ENCODE results near the gene FAM53B. TPM values are rescaled to one million over a fixed set of nuclear protein-coding genes. Genes with fewer than 3 reads are reported as not detected.

The FAM53B gene
- total RNA-seq, 2 experiments from 2014 or later, result 30.1 to 30.9 TPM

DNA sequence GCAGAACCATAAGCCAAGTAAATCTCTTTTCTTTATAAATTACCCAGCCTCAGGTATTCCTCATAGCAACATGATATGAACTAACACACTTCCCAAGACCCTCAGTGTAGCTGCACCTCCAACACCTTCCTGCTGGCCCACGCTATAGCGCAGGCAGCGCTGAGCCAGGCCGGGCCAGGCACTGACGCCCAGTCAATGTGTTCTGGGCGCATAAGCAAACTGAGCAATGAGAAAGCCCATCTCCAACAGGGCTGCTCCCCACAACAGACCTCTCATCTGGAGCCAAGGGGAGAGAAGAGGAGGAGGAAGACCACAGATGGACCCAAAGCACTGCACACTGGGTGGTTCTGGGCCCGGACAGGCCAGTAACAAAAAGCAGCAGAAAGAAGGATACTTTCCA lies 40.8 kb downstream of the FAM53B start:
- Mint-ChIP-seq H3K4me3 (no peak overlapping the region), H3K4me1 (peaks cover 95% of the 10 kb centered on the region), H3K27ac (peak overlapping the region; percentile 92), H3K36me3 (ENCODE audit: low read depth) (peaks cover 60% of the 10 kb centered on the region), H3K27me3 (no peaks in the 10 kb centered on the region), H3K9me3 (no peaks in the 10 kb centered on the region)
- POLR2A ChIA-PET, result no interaction called here
- CTCF ChIA-PET, result interaction anchor here (1.4 to 15.0 kb wide), 4 partner anchors 13 to 38 kb away, joined by 4 to 209 read pairs (median 6); no protein-coding TSS in a partner anchor
- DNase-seq, result no peak

DNA sequence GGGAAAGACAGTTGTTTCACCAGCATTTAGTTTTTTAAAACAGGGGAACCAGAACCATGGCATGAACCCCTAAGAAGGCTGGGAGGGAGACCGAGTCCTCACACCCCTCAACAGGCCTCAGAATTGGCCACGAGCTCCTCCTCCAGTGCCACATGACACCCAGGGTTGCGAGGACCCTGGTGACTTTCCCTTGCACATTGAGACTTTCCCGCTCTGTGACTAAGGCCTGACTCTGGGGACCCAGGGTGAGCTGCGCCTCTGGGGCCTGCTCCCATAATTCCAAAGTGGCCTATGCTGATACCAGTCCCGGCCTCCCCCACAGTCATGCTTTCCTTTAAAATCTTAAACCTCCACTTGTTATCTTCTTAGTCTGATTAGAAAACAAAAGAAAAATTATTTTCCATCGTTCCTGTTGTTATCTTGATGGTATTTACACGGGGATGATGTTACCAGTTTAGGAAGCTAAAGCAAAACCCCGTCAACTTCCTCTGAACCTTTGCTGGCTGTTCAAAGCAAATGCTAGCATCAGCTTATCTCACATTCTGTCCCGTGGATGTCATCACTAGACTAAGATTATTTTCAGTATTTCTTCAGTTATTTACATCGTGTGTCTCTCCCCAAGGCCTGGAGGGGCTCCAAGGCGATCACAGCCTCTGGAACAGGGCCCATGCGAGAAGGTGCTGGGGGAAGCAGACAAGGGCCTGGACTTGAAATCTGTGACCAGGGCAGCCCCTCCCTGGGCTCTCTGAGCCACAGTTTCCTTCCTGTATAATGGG lies 42.1 kb downstream of the FAM53B start:
- peaks cover 98% of the 10 kb centered on the region for H3K4me1 Mint-ChIP-seq
- POLR2A ChIA-PET, result interaction anchor here (0.6 to 0.7 kb wide), 2 partner anchors 28 to 51 kb away, joined by 3 to 10 read pairs; no protein-coding TSS in a partner anchor
- H3K27ac Mint-ChIP-seq, result peak overlapping the region; percentile 92
- CTCF ChIA-PET, result interaction anchor here (1.1 to 15.0 kb wide), 6 partner anchors 9 to 39 kb away, joined by 3 to 209 read pairs (median 5); no protein-coding TSS in a partner anchor
- no peaks in the 10 kb centered on the region for H3K9me3 Mint-ChIP-seq
- H3K36me3 Mint-ChIP-seq (ENCODE audit: low read depth), result peaks cover 65% of the 10 kb centered on the region
- H3K4me3 Mint-ChIP-seq, result peak overlapping the region; percentile 40
- no peaks in the 10 kb centered on the region for H3K27me3 Mint-ChIP-seq
- peak; percentile 33 for DNase-seq

DNA sequence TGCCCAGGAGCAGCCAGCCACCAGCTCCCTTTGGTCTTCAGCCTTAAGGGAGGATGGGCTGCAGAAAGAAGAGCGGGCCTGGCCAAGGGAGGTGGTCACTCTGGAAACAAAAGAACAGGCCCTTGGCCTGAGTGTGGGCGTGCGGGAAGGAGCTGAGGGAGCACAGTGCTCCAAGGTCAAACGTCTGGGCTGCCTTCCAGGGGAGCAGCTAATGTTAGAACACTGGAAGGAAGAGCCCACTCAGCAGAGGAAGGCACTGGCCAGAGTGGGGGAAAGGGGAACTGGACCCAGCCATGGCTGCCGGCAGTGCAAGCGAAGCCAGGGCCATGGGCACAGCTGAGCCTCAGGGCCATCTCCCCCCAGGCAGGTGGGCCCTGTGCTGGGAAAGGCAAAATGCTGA lies 42.7 kb downstream of the FAM53B start:
- Mint-ChIP-seq H3K27me3 (no peaks in the 10 kb centered on the region), H3K27ac (peak overlapping the region; percentile 92), H3K36me3 (ENCODE audit: low read depth) (peaks cover 67% of the 10 kb centered on the region), H3K9me3 (no peaks in the 10 kb centered on the region), H3K4me3 (no peak overlapping the region), H3K4me1 (peaks cover 98% of the 10 kb centered on the region)
- ChIA-PET POLR2A (interaction anchor here (0.7 kb wide), 1 partner anchor 28 kb away, joined by 3 read pairs; no protein-coding TSS in a partner anchor), CTCF (interaction anchor here (1.1 to 15.0 kb wide), 5 partner anchors 8 to 39 kb away, joined by 3 to 209 read pairs (median 4); no protein-coding TSS in a partner anchor)
- no peak for DNase-seq

DNA sequence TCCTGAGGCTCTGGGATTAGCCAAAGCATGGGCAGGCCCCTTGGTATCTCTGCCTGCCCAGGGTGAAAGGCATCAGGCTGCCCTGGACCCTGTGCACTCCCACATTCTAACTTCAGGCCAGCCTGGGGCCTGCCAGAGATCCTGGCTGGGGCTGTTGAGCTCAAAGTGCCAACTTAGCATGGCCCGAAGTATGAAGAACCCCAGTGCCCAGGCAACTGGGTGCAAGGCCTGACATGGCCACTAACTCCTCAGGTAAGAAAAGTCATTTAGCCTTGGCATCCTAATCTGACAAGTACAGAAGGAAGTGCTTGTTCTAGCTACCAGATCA lies 43.2 kb downstream of the FAM53B start:
- Mint-ChIP-seq H3K27me3 (no peaks in the 10 kb centered on the region), H3K27ac (peak overlapping the region; percentile 89), H3K4me1 (peaks cover 99% of the 10 kb centered on the region), H3K36me3 (ENCODE audit: low read depth) (peaks cover 65% of the 10 kb centered on the region), H3K4me3 (no peak overlapping the region), H3K9me3 (no peaks in the 10 kb centered on the region)
- DNase-seq, result no peak
- CTCF ChIA-PET, result interaction anchor here (1.1 to 15.0 kb wide), 4 partner anchors 12 to 39 kb away, joined by 3 to 209 read pairs (median 10); no protein-coding TSS in a partner anchor
- POLR2A ChIA-PET, result no interaction called here

DNA sequence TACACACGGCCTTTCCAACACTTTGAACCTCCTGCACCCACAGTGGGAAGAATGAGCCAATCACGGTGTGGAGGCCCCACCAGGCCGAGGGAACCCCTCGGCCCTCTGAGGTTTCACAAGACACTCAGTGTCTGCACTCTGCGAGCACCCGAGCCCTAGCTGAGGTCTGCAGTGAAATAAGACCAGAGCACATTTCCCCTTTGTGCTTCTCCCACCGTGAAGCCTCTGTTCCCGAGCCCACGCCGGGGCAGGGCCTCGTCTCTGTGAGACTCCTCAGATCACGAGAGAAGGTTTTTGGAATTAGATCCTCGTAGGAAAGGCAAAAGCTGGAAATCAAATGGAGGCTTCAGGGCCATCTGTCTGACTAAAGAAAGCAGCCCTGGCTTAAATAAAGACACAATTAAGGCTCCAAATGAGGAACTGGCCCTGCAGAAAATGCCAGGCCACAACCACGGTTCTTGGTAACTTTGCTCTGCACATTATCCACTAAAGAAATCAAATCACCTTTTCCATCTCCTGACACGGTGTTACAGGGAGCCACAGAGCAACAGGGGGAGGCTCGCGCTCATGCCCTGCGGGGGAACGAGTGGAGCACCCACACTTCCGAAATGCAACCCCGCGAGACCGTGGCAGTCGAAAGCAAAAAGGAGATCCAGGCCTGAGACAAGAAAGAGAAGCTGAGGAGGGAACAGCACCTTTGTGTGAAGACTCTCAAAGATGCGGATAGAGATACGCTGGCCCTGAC lies 43.7 kb downstream of the FAM53B start:
- CTCF ChIA-PET, result interaction anchor here (1.2 to 15.0 kb wide), 4 partner anchors 11 to 28 kb away, joined by 3 to 209 read pairs (median 10); no protein-coding TSS in a partner anchor
- peaks cover 65% of the 10 kb centered on the region for H3K36me3 Mint-ChIP-seq (ENCODE audit: low read depth)
- H3K4me1 Mint-ChIP-seq, result peaks cover 99% of the 10 kb centered on the region
- no peak overlapping the region for H3K4me3 Mint-ChIP-seq
- no peaks in the 10 kb centered on the region for H3K27me3 Mint-ChIP-seq
- no peaks in the 10 kb centered on the region for H3K9me3 Mint-ChIP-seq
- peak overlapping the region; percentile 77 for H3K27ac Mint-ChIP-seq
- no peak for DNase-seq
- POLR2A ChIA-PET, result no interaction called here

DNA sequence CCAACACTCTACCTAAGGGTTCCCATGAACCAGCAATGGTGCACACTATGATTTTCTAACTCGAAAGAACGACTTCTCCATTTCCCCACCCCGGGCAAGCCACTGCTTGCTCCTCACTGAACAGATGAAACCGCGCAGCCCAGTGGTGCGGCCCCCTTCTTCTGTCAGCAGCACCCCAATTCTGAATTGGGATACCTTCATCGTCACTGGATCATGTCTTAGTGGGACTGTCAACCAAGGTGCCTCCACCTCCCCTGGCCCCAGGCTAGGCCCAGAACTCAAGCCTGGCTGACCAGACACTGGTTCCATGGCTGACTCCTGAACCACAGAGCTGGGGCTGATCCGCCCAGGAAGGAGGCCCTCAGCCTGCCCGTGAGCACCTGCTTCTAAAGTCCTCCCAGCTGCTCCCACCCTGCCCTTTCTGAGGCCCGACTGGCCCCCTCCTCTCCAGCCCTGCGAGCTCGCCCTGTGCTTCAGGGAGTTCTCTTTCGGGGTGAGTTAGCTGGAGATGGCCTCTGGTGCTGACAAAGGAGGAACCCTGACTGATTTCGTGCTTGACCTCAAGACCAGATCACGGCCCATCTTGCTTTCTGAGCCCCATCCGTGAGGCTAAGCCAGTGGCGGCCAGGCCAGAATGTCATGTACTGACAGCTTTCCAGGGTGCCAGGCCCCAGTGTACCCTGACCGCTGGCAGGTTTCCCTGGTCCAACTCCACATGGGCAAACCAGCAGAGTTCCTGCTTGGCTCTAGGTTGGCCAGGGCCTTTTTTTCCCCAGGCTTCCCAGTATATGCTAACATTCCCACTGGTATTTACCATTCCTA lies 44.5 kb downstream of the FAM53B start:
- ChIA-PET POLR2A (no interaction called here), CTCF (interaction anchor here (1.4 to 15.0 kb wide), 2 partner anchors 11 to 20 kb away, joined by 6 to 209 read pairs; no protein-coding TSS in a partner anchor)
- H3K4me3 Mint-ChIP-seq, result no peak overlapping the region
- peaks cover 99% of the 10 kb centered on the region for H3K4me1 Mint-ChIP-seq
- H3K36me3 Mint-ChIP-seq (ENCODE audit: low read depth), result peaks cover 67% of the 10 kb centered on the region
- peak overlapping the region; percentile 95 for H3K27ac Mint-ChIP-seq
- DNase-seq, result no peak
- no peaks in the 10 kb centered on the region for H3K9me3 Mint-ChIP-seq
- H3K27me3 Mint-ChIP-seq, result no peaks in the 10 kb centered on the region

GRCh38 chr10:124698545-124699469 lies 45.4 kb downstream of the FAM53B start:
- no peak for DNase-seq
- H3K4me3 Mint-ChIP-seq, result no peak overlapping the region
- CTCF ChIA-PET, result interaction anchor here (1.4 to 15.0 kb wide), 5 partner anchors 10 to 47 kb away, joined by 3 to 209 read pairs (median 8); no protein-coding TSS in a partner anchor
- H3K27ac Mint-ChIP-seq, result peak overlapping the region; percentile 95
- H3K27me3 Mint-ChIP-seq, result no peaks in the 10 kb centered on the region
- H3K36me3 Mint-ChIP-seq (ENCODE audit: low read depth), result peaks cover 67% of the 10 kb centered on the region
- H3K4me1 Mint-ChIP-seq, result peaks cover 98% of the 10 kb centered on the region
- no peaks in the 10 kb centered on the region for H3K9me3 Mint-ChIP-seq
- POLR2A ChIA-PET, result interaction anchor here (2.2 kb wide), 1 partner anchor 10 kb away, joined by 7 read pairs; no protein-coding TSS in a partner anchor

DNA sequence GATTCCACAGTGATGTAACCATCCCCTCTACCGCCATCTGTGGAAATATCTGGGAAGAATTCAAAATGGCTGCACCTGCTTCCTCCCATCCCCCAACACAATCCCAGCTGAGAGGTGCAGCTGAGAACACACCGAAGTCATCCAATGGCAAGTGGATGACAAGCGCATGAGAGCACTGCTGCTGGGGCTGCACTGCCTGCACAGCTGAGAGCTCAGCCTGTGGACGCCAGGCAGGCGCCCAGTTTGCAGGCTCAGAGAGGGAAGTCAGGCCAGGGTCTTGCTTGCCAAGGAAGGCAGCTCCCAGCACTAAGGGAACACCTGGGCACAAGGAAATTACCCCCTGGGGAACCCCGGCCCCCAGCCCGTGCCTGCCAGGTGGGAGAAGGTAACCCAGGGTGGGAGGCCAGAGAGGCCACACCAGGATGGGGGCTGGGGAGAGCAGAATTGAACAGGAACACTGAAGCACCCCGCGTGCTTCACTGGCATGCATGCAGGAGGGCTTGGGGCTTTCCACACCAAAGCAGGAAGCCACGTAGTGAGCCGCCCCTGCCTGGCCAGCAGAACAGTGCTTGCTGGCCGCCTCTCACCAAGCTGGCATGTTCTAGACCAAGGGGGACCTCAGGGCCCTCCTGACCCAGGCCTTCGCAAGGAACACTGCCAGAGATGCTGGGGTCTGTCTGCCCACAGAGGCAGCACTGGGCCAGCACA lies 46.2 kb downstream of the FAM53B start:
- CTCF ChIA-PET, result interaction anchor here (0.9 to 15.0 kb wide), 6 partner anchors 10 to 55 kb away, joined by 3 to 209 read pairs (median 6); no protein-coding TSS in a partner anchor
- POLR2A ChIA-PET, result interaction anchor here (2.2 kb wide), 1 partner anchor 9 kb away, joined by 7 read pairs; no protein-coding TSS in a partner anchor
- Mint-ChIP-seq H3K27me3 (no peaks in the 10 kb centered on the region), H3K36me3 (ENCODE audit: low read depth) (peaks cover 69% of the 10 kb centered on the region), H3K4me3 (no peak overlapping the region), H3K27ac (peak overlapping the region; percentile 95), H3K4me1 (peaks cover 95% of the 10 kb centered on the region), H3K9me3 (no peaks in the 10 kb centered on the region)
- DNase-seq, result peak; percentile 43

DNA sequence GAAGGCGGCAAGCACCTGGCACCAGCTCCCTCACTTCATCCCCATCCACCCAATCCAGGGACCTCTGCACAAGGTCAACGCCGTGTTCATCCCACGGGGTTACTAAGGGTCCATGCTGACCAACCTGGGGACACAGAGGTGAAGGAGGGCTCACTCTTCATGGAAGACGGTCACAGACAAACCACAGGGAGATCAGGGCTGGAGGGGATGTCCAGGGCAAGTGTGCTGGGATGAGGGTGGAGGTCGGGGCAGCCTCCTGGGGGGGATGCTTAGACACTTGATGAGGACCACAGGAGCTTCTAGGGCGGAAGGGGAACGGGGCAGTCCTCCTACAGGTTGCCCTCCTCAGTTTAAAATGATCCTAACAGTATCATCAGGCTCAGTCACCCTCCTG lies 46.7 kb downstream of the FAM53B start:
- DNase-seq, result no peak
- H3K4me1 Mint-ChIP-seq, result peaks cover 93% of the 10 kb centered on the region
- ChIA-PET CTCF (interaction anchor here (0.8 to 15.0 kb wide), 8 partner anchors 8 to 54 kb away, joined by 3 to 209 read pairs (median 6); no protein-coding TSS in a partner anchor), POLR2A (interaction anchor here (0.8 to 2.2 kb wide), 2 partner anchors 9 to 47 kb away, joined by 3 to 7 read pairs; no protein-coding TSS in a partner anchor)
- H3K4me3 Mint-ChIP-seq, result no peak overlapping the region
- peak overlapping the region; percentile 95 for H3K27ac Mint-ChIP-seq
- peaks cover 72% of the 10 kb centered on the region for H3K36me3 Mint-ChIP-seq (ENCODE audit: low read depth)
- no peaks in the 10 kb centered on the region for H3K9me3 Mint-ChIP-seq
- H3K27me3 Mint-ChIP-seq, result no peaks in the 10 kb centered on the region

DNA sequence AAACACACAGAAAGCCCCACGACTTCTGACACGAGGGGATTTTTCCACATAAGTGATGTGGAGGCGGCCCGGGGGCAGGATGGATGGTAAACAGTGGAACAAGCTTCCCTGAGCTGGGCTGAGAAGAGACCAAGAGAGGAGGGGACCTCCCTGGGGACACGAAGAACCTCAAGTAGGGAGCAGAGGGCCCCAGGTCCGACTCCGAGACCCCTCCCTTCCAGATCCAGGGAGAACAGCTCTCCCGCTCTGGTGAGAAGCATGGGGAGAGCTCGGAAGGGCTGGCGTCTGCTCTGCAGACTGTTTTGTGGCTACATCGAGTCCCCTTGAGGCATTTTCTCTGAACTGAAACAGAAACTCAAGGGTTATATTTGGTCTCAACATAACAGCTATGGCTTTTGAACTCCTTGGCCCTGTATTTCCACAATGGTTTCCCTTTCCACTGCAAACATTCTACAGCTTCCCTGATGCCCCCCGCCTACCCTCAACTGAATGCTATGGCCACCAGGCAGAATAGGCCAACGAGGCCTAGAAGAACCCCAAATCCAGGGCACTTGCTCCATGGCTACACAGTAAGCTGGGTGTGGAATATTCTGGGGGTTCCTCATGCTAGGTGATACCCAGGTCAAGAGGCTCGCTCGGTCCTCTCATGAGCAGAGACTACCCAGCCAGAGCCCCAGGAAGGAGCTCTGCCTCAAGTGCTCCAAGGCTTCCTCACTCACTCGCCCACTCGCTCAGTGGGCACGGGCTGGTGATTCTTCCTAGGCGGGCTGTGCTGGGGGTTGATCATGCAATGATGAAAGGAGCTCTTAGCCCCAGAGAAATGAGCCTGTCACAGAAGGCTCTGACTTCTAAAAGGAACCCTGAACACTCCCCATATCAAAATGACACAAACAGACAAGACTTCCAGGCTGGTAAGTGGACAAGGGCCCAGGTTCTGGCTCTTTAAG lies 47.5 kb downstream of the FAM53B start:
- CTCF ChIA-PET, result interaction anchor here (0.8 to 15.0 kb wide), 10 partner anchors 9 to 53 kb away, joined by 3 to 209 read pairs (median 6); no protein-coding TSS in a partner anchor
- peak overlapping the region; percentile 95 for H3K27ac Mint-ChIP-seq
- H3K9me3 Mint-ChIP-seq, result no peaks in the 10 kb centered on the region
- DNase-seq, result peak; percentile 50
- H3K27me3 Mint-ChIP-seq, result no peaks in the 10 kb centered on the region
- POLR2A ChIA-PET, result interaction anchor here (0.7 to 2.2 kb wide), 3 partner anchors 8 to 47 kb away, joined by 3 to 7 read pairs (median 4); no protein-coding TSS in a partner anchor
- H3K36me3 Mint-ChIP-seq (ENCODE audit: low read depth), result peaks cover 69% of the 10 kb centered on the region
- H3K4me1 Mint-ChIP-seq, result peaks cover 86% of the 10 kb centered on the region
- H3K4me3 Mint-ChIP-seq, result peak overlapping the region; percentile 42
